Vagina (tissue), 2 donors: Measurements from ENCODE around the gene KRT15. TPM values are rescaled to one million over a fixed set of nuclear protein-coding genes. Genes with fewer than 3 reads are reported as not detected.

ENCODE experiments used
- DNase-seq, 2 donors: peaks; one replicate each; pipeline ENCODE4 v3.0.0-alpha.2; 2017; ENCODE audit errors: extremely low spot score in 2 of 2
- H3K27ac ChIP-seq: fragments of 200-600 bp; sonication (generic); one replicate; pipeline ENCODE4 v1.5.1; 2019
- H3K27me3 ChIP-seq: fragments of 200-600 bp; sonication (generic); one replicate; pipeline ENCODE4 v1.5.1; 2019
- H3K36me3 ChIP-seq, 2 donors: fragments of 200-600 bp; sonication (generic); one replicate each; pipeline ENCODE4 v1.5.1; 2017 to 2019
- H3K4me1 ChIP-seq: fragments of 200-600 bp; sonication (generic); one replicate; pipeline ENCODE4 v1.5.1; 2019
- H3K4me3 ChIP-seq, 2 donors: fragments of 200-600 bp; sonication (generic); 1 replicate in 1 of 2; 2 replicates in 1 of 2; pipeline ENCODE4 v1.5.1; 2016 to 2019
- H3K9me3 ChIP-seq: fragments of 200-600 bp; sonication (generic); one replicate; pipeline ENCODE4 v1.5.1; 2019
- CTCF ChIP-seq, 3 experiments: fragments of 450-650 bp in 2 of 3; fragments of 200-600 bp in 1 of 3; sonication (generic) in 1 of 3; IDR thresholded peaks; one replicate each; pipeline ENCODE4 v1.5.1; 2017 to 2019; ENCODE audit warnings: antibody characterized with exemption in 3 of 3, mild to moderate bottlenecking in 2 of 3, moderate library complexity in 2 of 3
- POLR2A ChIP-seq, 2 donors: fragments of 450-650 bp; IDR thresholded peaks; one replicate each; pipeline ENCODE4 v1.6.1; 2017; ENCODE audit warnings: antibody characterized with exemption in 2 of 2, mild to moderate bottlenecking in 2 of 2, moderate library complexity in 2 of 2
- POLR2AphosphoS5 ChIP-seq, 2 donors: sonication (generic); formaldehyde crosslinking; IDR thresholded peaks; one replicate each; pipeline ENCODE4 v1.9.0; 2017; ENCODE audit warnings: antibody characterized with exemption in 2 of 2, mild to moderate bottlenecking in 2 of 2, low read depth in 1 of 2; ENCODE audit not compliant: insufficient read depth in 1 of 2
- intact Hi-C: fragments of 100-400 bp; cut with DNase I; formaldehyde crosslinking; loops from one replicate; pipeline ENCODE4 v1.15.1; 2023
- total RNA-seq: library from RNA; depleted of rRNA; stranded (reverse); fragments of >200 nt; gene quantifications from one replicate; pipeline ENCODE4 v1.2.3, GENCODE V29; 2016

KRT15 gene
- total RNA-seq, 1 donor from 2014 or later, result 931 TPM

DNA sequence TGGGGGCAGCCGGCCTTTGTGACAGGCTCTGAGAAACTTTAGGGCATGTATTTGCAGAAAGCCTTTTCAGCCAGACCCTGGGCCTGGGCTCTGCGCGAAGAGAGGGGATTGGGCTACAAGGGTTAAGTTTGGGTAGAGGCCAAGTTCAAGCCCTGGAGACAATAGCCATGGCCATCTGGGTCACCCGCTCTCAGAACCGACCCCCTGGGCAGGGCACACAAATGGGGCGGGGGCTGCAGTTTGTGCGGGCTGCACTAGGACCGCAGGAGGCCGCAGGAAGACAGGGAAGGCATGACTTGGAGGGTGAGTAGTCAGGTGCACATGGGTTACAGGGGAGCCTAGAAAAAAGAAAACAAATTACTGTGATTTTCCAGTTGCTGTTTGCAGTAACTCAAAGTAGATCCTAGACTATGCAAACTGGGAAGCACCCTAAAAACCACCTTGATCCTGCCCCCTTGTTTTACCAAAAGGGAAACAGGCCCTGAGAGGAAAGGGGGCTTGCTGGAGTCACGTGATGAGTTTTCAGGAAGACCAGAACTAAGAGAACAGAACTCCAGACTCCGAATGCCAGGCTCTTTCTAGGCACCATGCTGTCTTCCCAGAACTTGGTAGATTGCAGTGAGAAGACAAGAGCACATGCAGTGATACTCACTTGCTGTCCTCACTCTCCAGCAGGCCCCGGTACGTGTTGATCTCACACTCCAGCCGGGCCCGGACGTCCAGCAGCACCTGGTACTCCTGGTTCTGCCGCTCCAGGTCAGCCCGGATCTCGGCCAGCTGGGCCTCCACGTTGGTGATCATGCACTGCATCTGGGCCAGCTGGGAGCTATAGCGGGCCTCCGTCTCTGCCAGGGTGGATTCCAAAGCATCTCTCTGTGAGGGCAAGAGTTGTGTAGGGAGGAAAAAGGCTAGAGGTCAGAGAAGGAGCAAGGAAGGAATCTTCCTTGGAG, 41.5 kb downstream of the KRT15 start:
- Histone ChIP-seq H3K4me3 (no peak overlapping the region), H3K27ac (no peak overlapping the region), H3K9me3 (no peaks in the 10 kb centered on the region), H3K36me3 (no peaks in the 10 kb centered on the region), H3K4me1 (no peaks in the 10 kb centered on the region), H3K27me3 (no peaks in the 10 kb centered on the region)
- no peak for DNase-seq
- intact Hi-C loops, result no loop called here
- TF ChIP-seq CTCF (IDR thresholded peaks at IDR 0.05) (no peak), POLR2AphosphoS5 (IDR thresholded peaks at IDR 0.05; ENCODE audit: insufficient read depth in 1 of 2, low read depth in 1 of 2) (no peak), POLR2A (IDR thresholded peaks at IDR 0.05) (no peak)

- no peak for DNase-seq
- Histone ChIP-seq H3K9me3 (no peaks in the 10 kb centered on the region), H3K36me3 (no peaks in the 10 kb centered on the region), H3K4me3 (no peak overlapping the region), H3K4me1 (no peaks in the 10 kb centered on the region), H3K27me3 (no peaks in the 10 kb centered on the region), H3K27ac (no peak overlapping the region)
- TF ChIP-seq CTCF (IDR thresholded peaks at IDR 0.05) (no peak), POLR2A (IDR thresholded peaks at IDR 0.05) (no peak), POLR2AphosphoS5 (IDR thresholded peaks at IDR 0.05; ENCODE audit: insufficient read depth in 1 of 2, low read depth in 1 of 2) (no peak)
- intact Hi-C loops, result no loop called here
These were observed 43.3 kb downstream of the KRT15 start for GRCh38 chr17:41475421-41475820.

GRCh38 chr17:41474863-41475262, 43.8 kb downstream of the KRT15 start:
- intact Hi-C loops, result no loop called here
- Histone ChIP-seq H3K36me3 (no peaks in the 10 kb centered on the region), H3K9me3 (no peaks in the 10 kb centered on the region), H3K4me3 (no peak overlapping the region), H3K27ac (no peak overlapping the region), H3K4me1 (no peaks in the 10 kb centered on the region), H3K27me3 (no peaks in the 10 kb centered on the region)
- TF ChIP-seq POLR2A (IDR thresholded peaks at IDR 0.05) (no peak), CTCF (IDR thresholded peaks at IDR 0.05) (no peak), POLR2AphosphoS5 (IDR thresholded peaks at IDR 0.05; ENCODE audit: insufficient read depth in 1 of 2, low read depth in 1 of 2) (no peak)
- no peak for DNase-seq

- H3K27me3 ChIP-seq, result no peaks in the 10 kb centered on the region
- no peaks in the 10 kb centered on the region for H3K9me3 ChIP-seq
- H3K27ac ChIP-seq, result no peak overlapping the region
- DNase-seq, result no peak
- H3K4me3 ChIP-seq, result no peak overlapping the region
- peaks cover 36% of the 10 kb centered on the region for H3K4me1 ChIP-seq
- intact Hi-C loops, result no loop called here
- TF ChIP-seq POLR2A (IDR thresholded peaks at IDR 0.05), result no peak
- TF ChIP-seq CTCF (IDR thresholded peaks at IDR 0.05), result no peak
- TF ChIP-seq POLR2AphosphoS5 (IDR thresholded peaks at IDR 0.05; ENCODE audit: insufficient read depth in 1 of 2, low read depth in 1 of 2), result no peak
- no peaks in the 10 kb centered on the region for H3K36me3 ChIP-seq
These were observed 50.3 kb downstream of the KRT15 start for GRCh38 chr17:41468346-41468745.

DNA sequence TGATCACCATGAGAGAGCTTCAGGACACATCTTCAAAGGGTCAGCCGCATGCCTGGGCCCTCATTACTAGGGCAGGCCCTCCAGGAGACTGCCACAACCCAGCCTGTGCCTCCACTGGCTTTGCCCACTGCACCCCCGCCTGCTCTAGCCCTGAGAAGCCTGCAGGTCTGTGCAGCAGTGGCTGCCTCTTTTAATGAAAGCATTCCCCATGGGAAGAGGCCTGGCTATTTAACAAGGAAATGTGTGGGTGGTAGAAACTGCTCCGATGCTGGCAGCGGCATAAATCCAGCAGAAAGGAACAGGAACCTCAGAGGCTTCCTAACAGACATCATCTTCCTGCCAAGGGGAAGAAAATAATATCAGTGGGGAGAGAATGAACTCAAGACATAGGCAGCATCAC, 51.1 kb downstream of the KRT15 start:
- H3K4me1 ChIP-seq, result peaks cover 36% of the 10 kb centered on the region
- TF ChIP-seq CTCF (IDR thresholded peaks at IDR 0.05) (no peak), POLR2A (IDR thresholded peaks at IDR 0.05) (no peak), POLR2AphosphoS5 (IDR thresholded peaks at IDR 0.05; ENCODE audit: insufficient read depth in 1 of 2, low read depth in 1 of 2) (no peak)
- DNase-seq, result no peak
- no peak overlapping the region for H3K4me3 ChIP-seq
- no peak overlapping the region for H3K27ac ChIP-seq
- H3K9me3 ChIP-seq, result no peaks in the 10 kb centered on the region
- no peaks in the 10 kb centered on the region for H3K27me3 ChIP-seq
- intact Hi-C loops, result no loop called here
- no peaks in the 10 kb centered on the region for H3K36me3 ChIP-seq
